HG03060 (cell line): Measurements from ENCODE around the gene ACSS1.

Experiments
- ATAC-seq: cut with Tn5 transposase; IDR thresholded peaks from one replicate; pipeline ENCODE4 v1.9.1; 2021; ENCODE audit warnings: low read depth, moderate number of reproducible peaks; ENCODE audit not compliant: unreplicated experiment

ACSS1 gene

GRCh38 chr20:25048519-25048952, 9.4 kb downstream of the ACSS1 start:
- ATAC-seq: no peak

GRCh38 chr20:25047766-25048165, 10.2 kb downstream of the ACSS1 start:
- ATAC-seq: no peak

GRCh38 chr20:25046736-25047666, 10.9 kb downstream of the ACSS1 start:
- no peak for ATAC-seq

GRCh38 chr20:25046181-25046641, 11.7 kb downstream of the ACSS1 start:
- no peak for ATAC-seq

GRCh38 chr20:25045343-25045712, 12.6 kb downstream of the ACSS1 start:
- ATAC-seq: no peak

- no peak for ATAC-seq
These were observed 13.1 kb downstream of the ACSS1 start for GRCh38 chr20:25044660-25045342.

GRCh38 chr20:25044261-25044560, 13.7 kb downstream of the ACSS1 start:
- ATAC-seq: no peak

- no peak for ATAC-seq
These were observed 14.3 kb downstream of the ACSS1 start for GRCh38 chr20:25043499-25044260.

- peak; percentile 83 for ATAC-seq
These were observed 15.1 kb downstream of the ACSS1 start for GRCh38 chr20:25042531-25043498.

- no peak for ATAC-seq
These were observed 16.0 kb downstream of the ACSS1 start for GRCh38 chr20:25041813-25042530.

- no peak for ATAC-seq
These were observed 17.5 kb downstream of the ACSS1 start for GRCh38 chr20:25040438-25040831.

- ATAC-seq: no peak
These were observed 18.1 kb downstream of the ACSS1 start for GRCh38 chr20:25039697-25040437.

GRCh38 chr20:25038591-25039015, 19.3 kb downstream of the ACSS1 start:
- ATAC-seq: no peak

- no peak for ATAC-seq
These were observed 19.9 kb downstream of the ACSS1 start for GRCh38 chr20:25038103-25038410.

- ATAC-seq: no peak
These were observed 20.4 kb downstream of the ACSS1 start for GRCh38 chr20:25037288-25038102.

- no peak for ATAC-seq
These were observed 21.5 kb downstream of the ACSS1 start for GRCh38 chr20:25036331-25036936.

GRCh38 chr20:25035921-25036320, 22.0 kb downstream of the ACSS1 start:
- ATAC-seq: no peak

GRCh38 chr20:25033924-25034300, 24.0 kb downstream of the ACSS1 start:
- no peak for ATAC-seq
